ENCODE measurements around the gene KIF16B.

Gene KIF16B

DNA sequence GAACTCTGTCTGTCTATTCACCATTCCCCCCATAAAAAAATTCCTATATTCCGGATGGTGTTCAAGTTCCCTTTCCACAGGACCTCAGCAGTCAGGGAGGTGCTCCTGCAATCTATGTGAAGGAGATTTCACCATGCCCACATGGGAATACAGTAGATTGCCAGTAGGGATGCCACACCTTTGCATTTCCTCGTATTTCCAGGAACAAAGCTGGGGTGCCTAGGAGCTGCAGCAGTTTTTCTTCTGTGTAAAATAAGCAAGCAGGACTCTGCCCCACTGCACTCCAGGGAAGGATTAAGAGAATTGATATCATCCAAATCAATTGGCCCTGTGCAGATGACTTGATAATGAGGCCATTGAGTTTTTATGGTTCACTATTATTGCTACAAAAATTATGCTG is 7.4 kb upstream of the KIF16B start:
- DNase-seq (ENCODE audit: low read depth) = no peak
- H3K4me3 ChIP-seq (ENCODE audit: control insufficient read depth, low read depth, low read length) = no peak overlapping the region
- TF ChIP-seq, protein P1, sequence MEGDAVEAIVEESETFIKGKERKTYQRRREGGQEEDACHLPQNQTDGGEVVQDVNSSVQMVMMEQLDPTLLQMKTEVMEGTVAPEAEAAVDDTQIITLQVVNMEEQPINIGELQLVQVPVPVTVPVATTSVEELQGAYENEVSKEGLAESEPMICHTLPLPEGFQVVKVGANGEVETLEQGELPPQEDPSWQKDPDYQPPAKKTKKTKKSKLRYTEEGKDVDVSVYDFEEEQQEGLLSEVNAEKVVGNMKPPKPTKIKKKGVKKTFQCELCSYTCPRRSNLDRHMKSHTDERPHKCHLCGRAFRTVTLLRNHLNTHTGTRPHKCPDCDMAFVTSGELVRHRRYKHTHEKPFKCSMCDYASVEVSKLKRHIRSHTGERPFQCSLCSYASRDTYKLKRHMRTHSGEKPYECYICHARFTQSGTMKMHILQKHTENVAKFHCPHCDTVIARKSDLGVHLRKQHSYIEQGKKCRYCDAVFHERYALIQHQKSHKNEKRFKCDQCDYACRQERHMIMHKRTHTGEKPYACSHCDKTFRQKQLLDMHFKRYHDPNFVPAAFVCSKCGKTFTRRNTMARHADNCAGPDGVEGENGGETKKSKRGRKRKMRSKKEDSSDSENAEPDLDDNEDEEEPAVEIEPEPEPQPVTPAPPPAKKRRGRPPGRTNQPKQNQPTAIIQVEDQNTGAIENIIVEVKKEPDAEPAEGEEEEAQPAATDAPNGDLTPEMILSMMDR (IDR thresholded peaks at IDR 0.05; ENCODE audit: control insufficient read depth, insufficient read depth, low read depth, low read length, missing control alignments) = no peak

DNA sequence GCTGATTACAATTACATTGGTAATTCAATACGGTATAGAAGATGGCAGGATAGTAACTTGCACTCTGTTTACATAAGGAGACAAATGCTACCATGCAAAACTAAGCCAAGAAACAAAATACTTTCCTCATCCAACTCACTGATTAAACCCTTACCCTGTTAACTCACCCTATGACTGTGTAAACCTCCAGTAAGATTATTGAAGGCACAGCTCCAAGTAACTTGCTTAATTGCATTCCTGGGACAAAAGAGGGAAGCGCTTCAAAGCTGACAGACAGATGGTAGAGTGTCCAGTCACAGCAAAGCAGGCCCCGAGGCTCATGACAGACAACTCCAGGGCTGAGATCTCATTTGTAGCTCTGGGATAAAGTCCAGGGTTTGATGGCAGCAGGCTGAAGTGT is 6.9 kb upstream of the KIF16B start:
- peak; percentile 69 for DNase-seq (ENCODE audit: low read depth)
- TF ChIP-seq, protein P1 (IDR thresholded peaks at IDR 0.05; ENCODE audit: control insufficient read depth, insufficient read depth, low read depth, low read length, missing control alignments) = no peak

DNA sequence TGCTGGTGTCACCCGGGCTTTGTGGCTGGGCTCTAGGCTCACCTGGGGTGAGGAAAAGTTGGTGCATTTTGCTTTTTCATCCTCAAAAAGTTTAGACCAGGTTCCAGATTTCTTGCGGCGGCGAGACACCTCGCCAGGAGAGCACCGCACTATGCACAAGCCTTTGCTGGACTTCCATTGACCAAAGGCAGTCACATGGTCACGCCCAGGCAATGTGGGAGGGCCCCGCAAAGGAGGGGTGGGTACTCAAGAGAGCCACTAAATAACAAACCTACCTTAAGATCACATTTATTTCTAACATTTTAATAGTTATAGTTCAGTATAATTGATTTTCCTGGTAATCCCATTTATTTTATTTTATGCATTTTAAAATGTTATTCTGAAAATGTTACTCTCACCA is 3.0 kb upstream of the KIF16B start:
- DNase-seq (ENCODE audit: low read depth) = no peak
- TF ChIP-seq, protein P1 (IDR thresholded peaks at IDR 0.05; ENCODE audit: control insufficient read depth, insufficient read depth, low read depth, low read length, missing control alignments) = no peak
- no peak overlapping the region for H3K4me3 ChIP-seq (ENCODE audit: control insufficient read depth, low read depth, low read length)

More for the DNA sequence above, 6.9 kb upstream of the KIF16B start:
- no peak overlapping the region for H3K4me3 ChIP-seq (ENCODE audit: control insufficient read depth, low read depth, low read length)

DNA sequence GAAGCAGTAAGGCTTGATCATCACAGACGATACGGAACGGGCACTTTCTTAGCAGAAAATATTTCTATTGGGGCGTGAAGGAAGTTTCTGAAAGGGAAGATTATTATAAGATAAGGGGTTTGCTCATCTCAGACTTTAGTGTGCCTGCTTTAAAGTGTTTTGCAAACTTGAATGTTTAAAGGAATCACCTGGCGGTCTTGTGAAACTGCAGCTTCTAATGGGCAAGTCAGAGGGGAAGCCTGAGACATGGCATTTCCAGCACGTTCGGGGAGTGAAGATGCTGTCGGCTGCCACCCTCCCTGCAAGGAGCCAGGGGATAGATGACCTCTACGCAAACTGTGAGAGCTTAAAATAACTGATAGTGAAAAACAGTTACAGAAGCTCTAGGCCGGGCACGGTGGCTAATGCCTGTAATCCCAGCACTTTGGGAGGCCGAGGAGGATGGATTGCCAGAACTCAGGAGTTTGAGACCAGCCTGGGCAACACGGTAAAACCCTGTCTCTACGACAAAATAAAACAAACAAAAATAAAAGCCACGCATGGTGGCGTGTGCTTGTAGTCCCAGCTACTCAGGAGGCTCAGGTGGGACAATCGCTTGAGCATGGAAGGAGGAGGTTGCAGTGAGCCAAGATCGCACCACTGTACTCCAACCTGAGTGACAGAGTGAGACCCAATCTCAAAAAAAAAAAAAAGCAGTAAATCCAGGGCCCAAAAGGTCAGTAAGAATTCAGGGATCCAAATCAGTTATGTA is 2.3 kb upstream of the KIF16B start:
- H3K4me3 ChIP-seq (ENCODE audit: control insufficient read depth, low read depth, low read length) = peak overlapping the region; percentile 57
- DNase-seq (ENCODE audit: low read depth) = no peak
- TF ChIP-seq, protein P1 (IDR thresholded peaks at IDR 0.05; ENCODE audit: control insufficient read depth, insufficient read depth, low read depth, low read length, missing control alignments) = no peak

DNA sequence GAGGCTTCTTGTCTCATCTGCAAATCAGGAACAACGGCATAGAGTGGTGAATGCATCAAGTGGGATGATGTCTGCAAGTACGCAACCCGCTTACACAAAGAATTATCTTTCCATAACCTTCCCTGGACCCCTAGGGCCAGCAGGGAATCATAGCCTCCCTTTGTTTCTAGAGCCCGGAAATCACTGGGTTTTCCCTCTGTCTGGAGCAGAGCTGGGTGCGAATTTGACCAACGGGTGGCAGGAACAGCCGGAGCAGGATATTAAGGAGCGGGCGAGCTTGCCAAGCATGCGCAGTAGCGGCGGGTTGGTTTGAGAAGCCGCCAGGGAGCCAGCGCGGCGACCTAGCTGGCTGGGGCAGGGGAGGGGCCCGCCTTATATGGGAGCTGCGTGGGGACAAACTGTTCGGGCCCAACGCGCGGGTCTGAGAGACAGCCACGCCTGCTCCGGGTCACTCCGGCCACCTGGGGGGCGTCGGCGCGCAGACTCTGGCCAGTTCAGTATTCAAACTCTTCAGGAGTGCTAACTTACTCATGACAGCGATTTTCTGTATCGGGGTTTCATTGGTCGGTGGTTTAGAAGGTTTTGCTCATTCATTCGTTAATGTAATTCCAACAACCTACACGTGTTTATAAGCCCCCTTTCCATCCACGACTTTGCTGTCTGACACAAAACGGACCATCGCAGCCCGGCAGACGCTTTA is 1.6 kb upstream of the KIF16B start:
- H3K4me3 ChIP-seq (ENCODE audit: control insufficient read depth, low read depth, low read length) = peak overlapping the region; percentile 57
- TF ChIP-seq, protein P1 (IDR thresholded peaks at IDR 0.05; ENCODE audit: control insufficient read depth, insufficient read depth, low read depth, low read length, missing control alignments) = no peak
- DNase-seq (ENCODE audit: low read depth) = no peak

DNA sequence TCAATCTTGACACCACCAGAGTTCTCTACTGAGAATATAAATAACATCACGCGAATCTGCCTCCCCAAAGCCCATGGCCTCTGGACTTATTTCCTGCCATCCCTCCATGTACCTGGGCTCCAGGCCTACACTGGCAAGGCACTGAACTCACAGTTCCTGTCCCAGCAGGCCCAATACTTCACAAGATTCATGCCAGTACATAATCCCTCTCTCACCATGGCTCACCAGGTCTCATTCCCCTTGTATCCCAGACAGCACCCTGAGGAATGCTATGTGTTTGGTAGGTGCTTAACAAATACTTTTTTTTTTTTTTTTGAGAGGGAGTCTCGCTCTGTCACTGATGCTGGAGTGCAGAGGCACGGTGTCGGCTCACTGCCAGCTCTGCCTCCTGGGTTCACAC is 1.9 kb downstream of the KIF16B start:
- H3K4me3 ChIP-seq (ENCODE audit: control insufficient read depth, low read depth, low read length) = no peak overlapping the region
- DNase-seq (ENCODE audit: low read depth) = no peak
- TF ChIP-seq, protein P1 (IDR thresholded peaks at IDR 0.05; ENCODE audit: control insufficient read depth, insufficient read depth, low read depth, low read length, missing control alignments) = no peak

Measured in AG09309 (cell line).